Measurements from ENCODE around the gene PACRGL. TPM values are rescaled to one million over a fixed set of nuclear protein-coding genes. Genes with fewer than 3 reads are reported as not detected.
A peak's percentile ranks its signal among the peaks of the same experiment; 100 is the strongest.
"Not testable (repeated sequence)": the region's sequence is repeated elsewhere in the genome, so short reads cannot be mapped to it uniquely, and the experiment has no call there.

PACRGL gene
- polyA plus RNA-seq, 1 donor, result 39.9 TPM

GRCh38 chr4:20723019-20723418 is 22.8 kb downstream of the PACRGL start:
- DNase-seq, result no peak

GRCh38 chr4:20723463-20723862 is 23.2 kb downstream of the PACRGL start:
- DNase-seq, result no peak

GRCh38 chr4:20724915-20725314 is 24.7 kb downstream of the PACRGL start:
- no peak for DNase-seq

- no peak for DNase-seq
These were observed 35.7 kb downstream of the PACRGL start for GRCh38 chr4:20735931-20736330.

- not testable (repeated sequence) for DNase-seq
These were observed 45.7 kb downstream of the PACRGL start for GRCh38 chr4:20746000-20746399.

GRCh38 chr4:20752641-20753040 is 52.4 kb downstream of the PACRGL start:
- DNase-seq, result no peak

GRCh38 chr4:20754036-20754435 is 53.8 kb downstream of the PACRGL start:
- DNase-seq, result no peak

- no peak for DNase-seq
These were observed 59.8 kb downstream of the PACRGL start for GRCh38 chr4:20760053-20760452.

- no peak for DNase-seq
These were observed 61.1 kb downstream of the PACRGL start for GRCh38 chr4:20761382-20761781.

- no peak for DNase-seq
These were observed 61.6 kb downstream of the PACRGL start for GRCh38 chr4:20761826-20762225.

- no peak for DNase-seq
These were observed 64.2 kb downstream of the PACRGL start for GRCh38 chr4:20764366-20764992.

- peak; percentile 77 for DNase-seq
These were observed 73.1 kb downstream of the PACRGL start for GRCh38 chr4:20773144-20773997.

GRCh38 chr4:20778896-20779295 is 78.6 kb downstream of the PACRGL start:
- no peak for DNase-seq

- DNase-seq, result not testable (repeated sequence)
These were observed 82.9 kb downstream of the PACRGL start for GRCh38 chr4:20783134-20783533.

GRCh38 chr4:20787940-20788665 is 87.8 kb downstream of the PACRGL start:
- no peak for DNase-seq
